HL-60/S4 (cell line): ENCODE results near the gene ZNF506.
"Not testable (repeated sequence)": the region's sequence is repeated elsewhere in the genome, so short reads cannot be mapped to it uniquely, and the experiment has no call there.

ENCODE experiments used
- in situ Hi-C: fragments of 300-500 bp; cut with MboI; formaldehyde crosslinking; loops from 2 replicates; pipeline ENCODE4 v1.14.3; 2022; ENCODE audit warnings: low sequenced_read_pairs

The ZNF506 gene

GRCh38 chr19:19745496-19746285, 75.9 kb downstream of the ZNF506 start:
- in situ Hi-C loops: no loop called here

GRCh38 chr19:19744641-19745040, 76.9 kb downstream of the ZNF506 start:
- in situ Hi-C loops: no loop called here

- in situ Hi-C loops: not testable (repeated sequence)
Measured at GRCh38 chr19:19743921-19744320, 77.6 kb downstream of the ZNF506 start.

GRCh38 chr19:19743176-19743575, 78.4 kb downstream of the ZNF506 start:
- in situ Hi-C loops: no loop called here

GRCh38 chr19:19742773-19743172, 78.8 kb downstream of the ZNF506 start:
- in situ Hi-C loops: no loop called here
